Left ventricle myocardium inferior (tissue), 1 donor: ENCODE data around the gene SYNRG. TPM values are rescaled to one million over a fixed set of nuclear protein-coding genes. Genes with fewer than 3 reads are reported as not detected.

Experiments used
- DNase-seq: peaks from one replicate; pipeline ENCODE4 v3.0.0-alpha.2; 2020
- H3K27ac ChIP-seq: fragments of 200-600 bp; replicated peaks from 2 replicates; pipeline ENCODE4 v1.8.0; 2021
- H3K27me3 ChIP-seq: fragments of 200-600 bp; 2 replicates; pipeline ENCODE4 v1.8.0; 2021; ENCODE audit warnings: low read depth
- H3K36me3 ChIP-seq: fragments of 200-600 bp; 2 replicates; pipeline ENCODE4 v1.8.0; 2021
- H3K4me1 ChIP-seq: fragments of 200-600 bp; 2 replicates; pipeline ENCODE4 v1.8.0; 2021
- H3K4me3 ChIP-seq: fragments of 200-600 bp; 2 replicates; pipeline ENCODE4 v1.8.0; 2021; ENCODE audit warnings: mild to moderate bottlenecking, moderate library complexity
- H3K9me3 ChIP-seq: fragments of 200-600 bp; replicated peaks from 2 replicates; pipeline ENCODE4 v1.8.0; 2021
- CTCF ChIP-seq: fragments of 200-600 bp; IDR thresholded peaks from 2 replicates; pipeline ENCODE4 v1.8.0; 2021; ENCODE audit warnings: antibody characterized with exemption, mild to moderate bottlenecking, borderline replicate concordance
- intact Hi-C: fragments of 100-400 bp; cut with micrococcal nuclease; formaldehyde crosslinking; loops from one replicate; pipeline ENCODE4 v1.11.0; 2022
- microRNA-seq: library from miRNA; unstranded; fragments of <30 nt; microRNA quantifications from one replicate; pipeline ENCODE4 v1.2.0, GENCODE V29; 2020
- total RNA-seq: library from RNA; stranded (reverse); fragmentation: NEBNext Ultra II Directional; extraction: Animal tissue kit (Norgen Biotek cat#: 25700); gene quantifications from one replicate; pipeline ENCODE4 v1.2.1, GENCODE V29; 2021
- donor health status: DM: no; HTN: yes; CAD: no; lungs with severe emphysema.

SYNRG gene
- total RNA-seq, 1 donor from 2014 or later, result 33.0 TPM

- Histone ChIP-seq H3K27ac (no peak overlapping the region), H3K27me3 (no peaks in the 10 kb centered on the region), H3K4me1 (no peaks in the 10 kb centered on the region), H3K36me3 (peaks cover 97% of the 10 kb centered on the region), H3K4me3 (no peak overlapping the region), H3K9me3 (no peaks in the 10 kb centered on the region)
- DNase-seq, result no peak
- no peak for TF ChIP-seq CTCF
- intact Hi-C loops, result no loop called here
These were observed 139.0 kb downstream of the SYNRG start for GRCh38 chr17:37470181-37470580.

- intact Hi-C loops, result no loop called here
- H3K27ac ChIP-seq, result no peak overlapping the region
- H3K36me3 ChIP-seq, result peaks cover 87% of the 10 kb centered on the region
- H3K4me1 ChIP-seq, result no peaks in the 10 kb centered on the region
- H3K9me3 ChIP-seq, result no peaks in the 10 kb centered on the region
- H3K4me3 ChIP-seq, result no peak overlapping the region
- TF ChIP-seq CTCF, result no peak
- H3K27me3 ChIP-seq, result no peaks in the 10 kb centered on the region
- DNase-seq, result no peak
These were observed 142.7 kb downstream of the SYNRG start for GRCh38 chr17:37466471-37466870.

GRCh38 chr17:37465069-37465616, 144.1 kb downstream of the SYNRG start:
- intact Hi-C loops, result no loop called here
- DNase-seq, result no peak
- Histone ChIP-seq H3K27me3 (no peaks in the 10 kb centered on the region), H3K4me1 (no peaks in the 10 kb centered on the region), H3K36me3 (peaks cover 84% of the 10 kb centered on the region), H3K9me3 (no peaks in the 10 kb centered on the region), H3K4me3 (no peak overlapping the region), H3K27ac (no peak overlapping the region)
- TF ChIP-seq CTCF, result no peak

Small RNAs within 50 kb of the gene (microRNA-seq; reads per million reads assigned to microRNA genes)
- gene MIR378J, result not detected

Other genes starting within 250 kb of the SYNRG start
- not detected for gene C17orf78, start 233.4 kb downstream of the SYNRG start, total RNA-seq
- gene ACACA, start 202.6 kb downstream of the SYNRG start, total RNA-seq, result 16.2 TPM
- gene TADA2A, start 202.5 kb downstream of the SYNRG start, total RNA-seq, result 11.9 TPM
- gene DUSP14, start 119.5 kb downstream of the SYNRG start, total RNA-seq, result 18.1 TPM
- 12.9 TPM for gene DDX52, start 34.0 kb upstream of the SYNRG start, total RNA-seq
- not detected for gene HNF1B, start 135.6 kb upstream of the SYNRG start, total RNA-seq